ENCODE results near the gene AKAP13.

DNA sequence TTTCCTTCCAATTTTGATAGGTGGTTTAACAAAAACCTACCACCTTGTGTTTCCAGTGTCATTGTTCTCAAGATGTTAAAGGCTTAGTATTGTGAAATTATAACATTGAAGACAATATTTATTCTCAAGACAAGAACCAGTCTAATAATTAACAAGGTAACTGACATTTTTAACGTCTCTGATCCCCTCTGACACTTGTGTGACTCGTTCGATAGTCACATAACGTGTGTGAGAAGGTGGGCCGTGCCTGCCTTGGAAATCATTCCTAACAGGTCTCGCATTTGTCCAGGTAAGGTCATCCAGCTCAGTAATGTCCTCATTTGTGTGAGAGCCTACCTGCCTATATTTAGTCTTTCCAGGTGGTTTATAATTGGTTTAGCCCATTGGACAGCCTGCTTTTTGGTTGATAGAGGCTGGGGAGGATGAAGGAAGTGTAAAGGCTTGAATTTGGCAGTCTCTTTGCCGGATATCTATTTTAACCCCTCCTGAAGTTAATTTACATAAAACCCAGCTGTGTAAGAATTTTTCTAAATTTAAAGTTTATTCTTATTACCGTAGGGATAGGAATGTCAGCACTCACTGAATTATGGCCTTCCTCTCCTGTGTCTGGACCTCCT, 94.4 kb downstream of the AKAP13 start:
- TF ChIP-seq, protein P1, sequence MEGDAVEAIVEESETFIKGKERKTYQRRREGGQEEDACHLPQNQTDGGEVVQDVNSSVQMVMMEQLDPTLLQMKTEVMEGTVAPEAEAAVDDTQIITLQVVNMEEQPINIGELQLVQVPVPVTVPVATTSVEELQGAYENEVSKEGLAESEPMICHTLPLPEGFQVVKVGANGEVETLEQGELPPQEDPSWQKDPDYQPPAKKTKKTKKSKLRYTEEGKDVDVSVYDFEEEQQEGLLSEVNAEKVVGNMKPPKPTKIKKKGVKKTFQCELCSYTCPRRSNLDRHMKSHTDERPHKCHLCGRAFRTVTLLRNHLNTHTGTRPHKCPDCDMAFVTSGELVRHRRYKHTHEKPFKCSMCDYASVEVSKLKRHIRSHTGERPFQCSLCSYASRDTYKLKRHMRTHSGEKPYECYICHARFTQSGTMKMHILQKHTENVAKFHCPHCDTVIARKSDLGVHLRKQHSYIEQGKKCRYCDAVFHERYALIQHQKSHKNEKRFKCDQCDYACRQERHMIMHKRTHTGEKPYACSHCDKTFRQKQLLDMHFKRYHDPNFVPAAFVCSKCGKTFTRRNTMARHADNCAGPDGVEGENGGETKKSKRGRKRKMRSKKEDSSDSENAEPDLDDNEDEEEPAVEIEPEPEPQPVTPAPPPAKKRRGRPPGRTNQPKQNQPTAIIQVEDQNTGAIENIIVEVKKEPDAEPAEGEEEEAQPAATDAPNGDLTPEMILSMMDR (IDR thresholded peaks at IDR 0.05): no peak
- no peak for TF ChIP-seq POLR2A (IDR thresholded peaks at IDR 0.05)

All from testis (tissue), 2 donors.